SH-SY5Y (cell line): ENCODE data around the gene RGS12.

Source experiments
- GATA2 ChIP-seq: IDR thresholded peaks from 2 replicates; pipeline ENCODE4 v1.6.1; 2011; ENCODE audit warnings: mild to moderate bottlenecking, low read depth, low read length
- GATA3 ChIP-seq: IDR thresholded peaks from 2 replicates; pipeline ENCODE4 v1.6.1; 2011; ENCODE audit warnings: low read depth, mild to moderate bottlenecking, low read length, moderate library complexity

DNA sequence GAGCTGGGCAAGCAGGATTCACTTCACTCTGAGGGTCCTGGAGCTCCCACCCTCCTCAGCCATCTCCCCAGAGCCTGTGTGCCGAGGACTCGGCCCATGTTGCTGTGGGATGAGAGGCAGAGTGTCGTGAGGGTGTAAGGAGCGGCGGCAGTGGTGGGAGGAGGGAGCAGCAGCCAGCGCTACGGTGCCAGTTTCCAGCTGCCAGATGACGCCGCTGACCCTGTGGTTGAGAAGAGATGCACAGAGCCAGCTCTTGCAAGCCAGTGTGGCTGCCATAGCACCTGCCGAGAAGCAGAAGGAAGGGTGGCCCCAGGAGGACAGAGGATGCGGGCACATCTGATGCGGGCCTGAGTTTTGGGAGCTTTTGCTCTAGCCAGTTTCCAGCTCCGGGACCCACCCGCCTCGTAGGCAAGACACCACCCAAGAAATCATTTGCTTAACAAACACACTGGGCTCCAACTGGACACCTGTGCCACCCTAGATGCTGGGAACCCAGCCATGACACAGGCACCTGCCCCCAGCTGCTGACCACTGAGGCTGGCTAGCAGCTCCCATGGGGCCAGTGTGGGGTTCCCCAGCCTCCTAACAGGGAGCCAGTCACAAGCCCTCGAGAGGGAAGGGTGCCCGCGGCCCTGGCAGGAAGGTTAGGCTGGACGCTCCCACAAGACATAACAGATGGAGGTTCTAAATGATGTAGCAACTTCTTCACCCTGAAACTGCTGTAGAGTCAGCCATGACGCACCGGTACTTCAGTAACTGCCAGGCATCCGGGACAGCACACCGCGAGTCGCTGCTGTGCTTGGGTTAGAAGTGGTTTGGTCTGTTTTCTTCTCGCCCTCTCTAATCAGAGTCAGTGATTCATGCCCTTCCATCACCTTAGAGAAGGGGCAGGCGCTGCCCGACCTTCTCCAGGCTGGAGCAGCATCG lies 35.0 kb upstream of the RGS12 start:
- TF ChIP-seq GATA2 (no peak), GATA3 (no peak)
